Stimulated activated CD4-positive, alpha-beta T cell treated with anti-CD3 and anti-CD28 coated beads, Interleukin-15, amount 100 ng/mL, for 1 hour (primary cell): ENCODE results near the gene RSAD2.
"Not testable (repeated sequence)": the region's sequence is repeated elsewhere in the genome, so short reads cannot be mapped to it uniquely, and the experiment has no call there.

Source experiments
- DNase-seq, 2 donors: peaks; one replicate each; pipeline ENCODE4 v3.0.0-alpha.2; 2020; ENCODE audit warnings: low read depth in 1 of 2, low spot score in 1 of 2

Gene RSAD2

GRCh38 chr2:6877402-6878304 is at the start of gene RSAD2:
RSAD2 (plus strand) TSS chr2:6877777; CDS start chr2:6877801, 24 bp downstream.
- DNase-seq, result no peak

- DNase-seq, result no peak
Measured at GRCh38 chr2:6828299-6828584, 49.3 kb upstream of the RSAD2 start.

GRCh38 chr2:6831229-6831628 is 46.3 kb upstream of the RSAD2 start:
- DNase-seq, result no peak

GRCh38 chr2:6832596-6833299 is 44.8 kb upstream of the RSAD2 start:
- no peak for DNase-seq

- no peak for DNase-seq
Measured at GRCh38 chr2:6833300-6833604, 44.3 kb upstream of the RSAD2 start.

- no peak for DNase-seq
Measured at GRCh38 chr2:6834163-6834562, 43.4 kb upstream of the RSAD2 start.

- no peak for DNase-seq
Measured at GRCh38 chr2:6835467-6835866, 42.1 kb upstream of the RSAD2 start.

- no peak for DNase-seq
Measured at GRCh38 chr2:6838673-6839319, 38.8 kb upstream of the RSAD2 start.

- DNase-seq, result no peak
Measured at GRCh38 chr2:6841537-6842287, 35.9 kb upstream of the RSAD2 start.

GRCh38 chr2:6845312-6845711 is 32.3 kb upstream of the RSAD2 start:
- no peak for DNase-seq

GRCh38 chr2:6845903-6846302 is 31.7 kb upstream of the RSAD2 start:
- no peak for DNase-seq

GRCh38 chr2:6846540-6846939 is 31.0 kb upstream of the RSAD2 start:
- no peak for DNase-seq

GRCh38 chr2:6846967-6847681 is 30.5 kb upstream of the RSAD2 start:
- DNase-seq, result no peak

GRCh38 chr2:6852195-6852594 is 25.4 kb upstream of the RSAD2 start:
- no peak for DNase-seq

- no peak for DNase-seq
Measured at GRCh38 chr2:6854416-6854815, 23.2 kb upstream of the RSAD2 start.

- DNase-seq, result no peak
Measured at GRCh38 chr2:6855860-6856547, 21.6 kb upstream of the RSAD2 start.

- DNase-seq, result no peak
Measured at GRCh38 chr2:6856548-6856920, 21.0 kb upstream of the RSAD2 start.

GRCh38 chr2:6858466-6859027 is 19.0 kb upstream of the RSAD2 start:
- DNase-seq, result not testable (repeated sequence)

GRCh38 chr2:6860296-6860695 is 17.3 kb upstream of the RSAD2 start:
- no peak for DNase-seq

GRCh38 chr2:6863792-6864191 is 13.8 kb upstream of the RSAD2 start:
- DNase-seq, result no peak
